HG03439 (cell line): ENCODE measurements around the gene CLDN16.

Experiments
- ATAC-seq: cut with Tn5 transposase; IDR thresholded peaks from one replicate; pipeline ENCODE4 v1.9.1; 2021; ENCODE audit warnings: mild to moderate bottlenecking, moderate library complexity; ENCODE audit not compliant: unreplicated experiment

The CLDN16 gene

DNA sequence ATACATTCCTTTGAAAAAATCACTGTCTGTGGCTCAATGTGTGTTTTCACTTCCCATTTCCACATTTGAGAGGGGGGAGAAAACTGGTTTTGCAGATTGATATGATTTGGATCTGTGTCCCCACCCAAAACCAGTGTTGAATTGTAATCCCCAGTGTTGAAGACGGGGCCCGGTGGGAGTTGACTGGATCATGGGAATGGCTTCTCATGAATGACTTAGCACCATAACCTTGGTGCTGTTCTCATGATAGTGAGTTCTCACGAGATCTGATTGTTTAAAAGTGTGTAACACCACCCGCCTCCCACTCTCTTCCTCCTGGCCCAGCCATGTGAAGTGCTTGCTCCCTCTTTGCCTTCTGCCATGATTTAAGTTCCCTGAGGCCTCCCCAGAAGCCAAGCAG is 45.7 kb downstream of the CLDN16 start:
- ATAC-seq = no peak

DNA sequence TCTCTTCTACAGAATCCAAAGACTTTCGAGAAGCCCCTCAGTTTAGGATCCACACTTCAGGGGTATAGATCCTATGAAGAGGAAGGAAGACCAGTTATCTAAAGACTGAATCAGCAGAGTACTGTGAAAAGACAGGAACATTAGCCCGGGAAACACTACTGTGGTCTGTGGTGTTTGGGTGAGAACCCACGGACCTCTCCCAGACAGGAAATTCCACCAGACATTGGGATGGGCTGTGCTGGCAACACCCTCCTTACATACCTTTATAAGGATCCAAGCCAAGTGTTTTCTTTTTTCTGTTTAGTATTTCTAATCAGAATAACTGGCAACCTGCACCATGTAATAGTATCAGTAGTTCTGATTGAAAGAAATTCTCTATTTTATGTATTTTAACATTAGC is 47.7 kb downstream of the CLDN16 start:
- no peak for ATAC-seq

DNA sequence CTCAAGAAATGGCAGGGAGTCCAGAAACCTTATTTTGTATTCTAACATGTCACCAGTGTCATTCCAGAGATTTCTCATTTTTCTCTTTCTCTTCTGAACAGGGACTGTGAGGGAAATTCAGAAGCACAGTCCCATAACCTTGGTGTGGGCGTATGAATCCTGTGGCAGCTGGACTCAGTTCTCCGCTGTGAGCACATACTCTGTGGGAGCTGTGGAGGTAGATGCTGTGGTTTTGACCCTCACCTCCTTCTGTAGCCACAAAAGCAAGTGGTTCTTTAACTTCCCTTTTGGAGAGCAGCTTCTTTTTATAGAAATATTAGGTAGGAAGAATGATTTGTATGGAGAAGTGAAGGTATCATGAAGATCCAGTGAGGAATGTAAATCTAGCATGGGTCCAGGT is 48.4 kb downstream of the CLDN16 start:
- no peak for ATAC-seq

DNA sequence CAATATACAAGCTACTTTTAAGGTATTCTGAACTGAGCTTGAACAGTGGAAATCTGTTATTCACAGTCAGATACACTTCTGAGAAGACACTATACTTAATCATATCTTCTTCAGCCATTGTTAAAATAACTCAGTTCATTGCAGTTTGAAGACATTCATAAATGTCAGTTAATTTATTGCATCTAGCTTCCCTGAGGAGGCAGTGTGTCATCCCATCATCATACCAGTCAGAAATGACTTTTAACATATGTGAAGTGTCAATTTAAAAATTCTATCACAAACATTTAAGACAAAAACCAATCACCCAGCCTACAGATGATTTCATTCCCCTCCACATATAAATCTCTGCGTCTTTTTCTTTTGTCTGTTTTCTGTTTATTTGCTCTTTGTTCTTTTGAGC is 54.3 kb downstream of the CLDN16 start:
- no peak for ATAC-seq

DNA sequence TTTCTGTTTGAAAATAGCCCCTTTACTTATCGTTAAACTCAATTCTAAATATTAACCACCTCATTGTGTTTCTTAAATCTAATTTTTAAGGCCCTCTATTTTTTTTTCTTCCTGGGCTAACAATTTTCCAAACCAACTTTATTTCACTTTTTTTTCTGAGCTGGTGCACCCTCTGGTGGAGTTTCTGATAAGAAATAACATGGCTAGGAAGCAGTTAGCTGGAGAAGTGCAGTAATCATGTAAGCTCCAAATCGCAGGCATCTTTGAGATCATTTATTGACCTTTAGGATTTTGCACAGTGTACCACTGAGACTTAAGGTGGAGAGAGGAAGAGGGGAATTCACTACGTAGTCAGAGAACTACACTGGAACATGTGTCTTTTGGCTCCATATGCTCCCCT is 55.3 kb downstream of the CLDN16 start:
- ATAC-seq = no peak

DNA sequence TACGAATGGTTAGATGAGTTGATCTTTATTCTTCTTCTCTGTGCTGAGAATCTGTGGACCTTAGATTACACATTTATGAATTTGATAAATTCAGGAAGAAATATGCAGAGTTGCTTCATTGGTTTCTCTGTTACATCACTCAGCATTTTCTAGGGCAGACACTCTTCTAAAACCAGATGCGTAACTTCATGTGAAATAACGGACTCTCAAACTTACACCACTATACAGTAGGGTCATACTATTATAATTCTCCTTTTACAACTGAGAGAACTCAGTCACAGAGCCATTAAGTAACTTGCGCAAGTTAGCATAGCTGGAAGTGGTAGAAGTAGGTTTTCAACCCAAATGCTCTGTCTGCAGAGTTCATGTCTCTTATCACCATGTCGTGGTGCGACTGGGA is 56.0 kb downstream of the CLDN16 start:
- ATAC-seq = no peak

DNA sequence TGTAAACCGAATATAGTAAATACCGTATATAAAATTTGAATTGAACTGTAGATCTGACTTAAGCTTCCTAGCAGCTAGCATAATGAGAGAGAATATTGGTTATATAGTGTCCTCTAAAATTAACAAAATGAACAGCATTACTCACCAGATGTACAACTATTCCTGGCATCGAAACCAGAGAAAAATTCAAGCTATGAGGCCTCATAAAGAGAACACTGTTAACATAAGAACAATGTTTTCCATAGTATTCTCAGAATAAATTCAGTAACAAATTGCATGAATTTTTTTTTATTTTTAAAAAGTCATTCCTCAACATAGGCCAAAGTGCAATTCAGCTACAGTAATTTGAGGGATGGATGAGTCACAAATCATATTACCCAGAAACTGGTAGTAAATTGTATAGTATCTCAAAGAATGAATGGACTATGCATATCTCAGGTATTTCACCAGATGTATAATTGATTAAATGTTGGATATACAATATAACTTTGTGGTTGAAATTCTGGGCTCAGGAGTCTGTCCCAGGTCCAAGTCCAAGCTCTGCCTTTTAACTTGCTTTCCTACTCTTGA is 56.7 kb downstream of the CLDN16 start:
- no peak for ATAC-seq

DNA sequence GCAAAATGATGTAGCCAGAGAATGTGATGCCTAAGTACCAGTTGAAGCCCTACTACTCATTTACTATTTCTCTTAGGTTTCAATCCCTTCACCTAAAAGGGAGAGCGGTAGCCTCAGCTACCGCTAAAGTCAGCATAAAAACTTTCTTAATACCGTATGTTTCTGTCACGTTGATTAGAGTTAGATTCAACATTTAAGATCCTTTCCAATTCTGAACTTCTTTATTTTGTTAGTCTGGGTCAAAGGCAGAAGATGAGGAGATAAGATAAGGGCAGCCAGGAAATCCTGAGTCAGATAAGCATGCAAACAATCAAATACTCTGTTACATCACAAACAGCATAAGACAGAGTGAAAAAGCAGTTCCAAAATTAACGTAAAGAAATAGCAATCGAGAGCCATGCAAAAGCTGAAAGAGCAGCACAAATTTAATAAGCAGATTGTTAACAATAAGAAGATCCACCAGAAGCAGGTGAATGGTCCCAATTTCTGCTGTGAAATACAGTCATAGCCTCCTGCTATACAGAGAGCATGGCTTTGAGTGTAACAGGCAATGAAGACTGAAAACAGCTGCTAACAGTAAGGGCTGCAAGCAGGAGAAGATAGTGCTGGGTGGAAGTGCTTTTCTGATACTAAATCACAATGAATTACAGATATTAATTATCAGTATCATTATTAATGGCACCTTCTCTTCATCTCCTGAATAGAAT is 58.8 kb downstream of the CLDN16 start:
- no peak for ATAC-seq

DNA sequence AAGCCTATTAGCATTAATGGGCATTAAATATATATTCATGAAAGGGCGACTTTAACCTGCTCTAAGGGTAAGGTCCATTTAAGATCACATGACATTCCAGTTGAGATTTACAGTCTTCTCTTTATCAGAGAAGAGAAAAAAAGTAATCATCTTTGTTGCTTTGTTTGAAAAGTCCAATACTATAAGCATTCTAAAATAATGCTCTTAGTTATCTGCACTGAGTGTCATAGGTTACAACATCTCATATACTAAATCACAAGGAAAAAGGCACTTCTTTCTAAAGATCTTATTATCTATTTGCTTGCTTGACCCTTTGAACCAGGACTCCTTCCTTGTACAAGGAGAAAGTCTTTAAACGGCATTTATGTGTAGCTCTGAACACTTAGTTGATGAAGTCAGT is 60.3 kb downstream of the CLDN16 start:
- no peak for ATAC-seq

DNA sequence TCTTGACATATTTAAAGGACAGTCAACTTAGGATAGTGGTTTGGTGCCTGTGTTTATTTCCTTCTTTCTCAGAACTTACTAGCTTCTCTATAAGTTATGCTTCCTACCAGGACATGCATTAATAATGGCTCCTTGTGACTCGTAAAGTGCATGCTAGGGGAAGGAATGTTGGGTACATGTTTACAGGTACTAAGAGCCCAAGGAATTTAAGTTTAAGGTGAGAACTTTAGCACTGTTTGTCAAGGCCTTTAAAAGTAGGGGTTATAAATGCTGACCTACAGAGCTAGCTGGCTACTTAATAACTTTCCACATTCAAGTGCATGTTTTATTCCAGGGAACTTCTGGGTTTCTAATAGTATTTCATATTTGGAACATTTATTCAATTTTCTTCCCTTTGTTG is 61.8 kb downstream of the CLDN16 start, which contains the start of gene TMEM207:
TMEM207 (minus strand) TSS at position 101 of the 400 bp plus-strand sequence; CDS start at position 9, 92 bp downstream.
- no peak for ATAC-seq

DNA sequence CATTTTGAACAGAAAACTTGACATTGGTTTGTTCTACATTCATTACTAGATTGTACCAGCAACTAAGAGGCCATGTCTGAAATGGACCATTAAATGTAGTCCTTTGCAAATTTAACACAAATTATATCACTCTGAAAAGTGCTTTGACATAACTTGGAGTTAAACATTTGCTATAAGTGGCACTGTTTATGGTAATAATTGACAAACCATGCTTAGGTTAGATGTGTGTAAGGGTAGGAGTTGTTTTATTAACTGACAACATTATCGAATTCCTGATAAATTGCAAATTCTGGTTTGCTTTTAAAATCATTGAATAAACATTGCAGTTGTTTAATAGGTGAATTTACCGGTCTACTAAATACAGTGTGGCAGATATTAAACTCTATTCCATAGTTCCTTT is 67.9 kb downstream of the CLDN16 start:
- no peak for ATAC-seq

DNA sequence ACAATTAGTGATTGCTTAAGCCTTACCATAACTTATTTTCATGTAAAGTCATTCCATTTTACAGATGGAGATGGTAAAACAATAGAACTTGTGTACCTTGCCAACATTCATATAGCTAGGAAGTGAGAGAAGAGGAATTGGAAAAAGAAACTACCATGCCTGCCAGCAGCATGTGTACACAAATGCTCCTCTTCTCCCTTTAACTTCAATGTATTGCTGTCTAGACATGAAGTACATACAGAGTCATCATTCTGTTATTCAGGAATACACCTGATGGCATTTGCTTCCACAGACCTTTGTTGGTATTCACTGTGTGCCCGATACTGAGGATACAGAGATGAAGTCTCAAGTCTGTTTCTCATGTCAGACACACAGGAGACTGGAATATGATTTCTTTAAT is 68.8 kb downstream of the CLDN16 start:
- no peak for ATAC-seq

DNA sequence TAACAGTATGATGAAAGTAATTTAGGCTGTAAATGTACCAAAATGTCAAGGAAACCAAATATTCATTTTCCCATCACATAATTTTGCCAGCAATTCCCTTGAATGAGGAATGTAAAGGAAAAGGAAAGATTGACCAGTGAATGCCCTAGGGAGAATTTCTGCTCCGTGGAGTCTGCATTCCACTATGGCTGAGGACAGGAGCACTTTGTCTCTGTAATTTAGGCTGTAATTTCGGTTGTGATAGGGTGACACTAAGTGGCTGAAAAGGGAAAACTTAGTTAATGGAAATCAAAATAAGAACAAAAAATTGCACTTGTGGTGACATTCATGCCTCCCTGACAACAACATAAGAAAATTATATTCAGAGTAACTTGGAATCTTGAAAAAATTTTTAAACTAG is 70.1 kb downstream of the CLDN16 start:
- ATAC-seq = no peak
